HepG2 (cell line): ENCODE results near the gene RPAP3. TPM values are rescaled to one million over a fixed set of nuclear protein-coding genes. Genes with fewer than 3 reads are reported as not detected.

Experiments used
- ATAC-seq: fragments of 200-7000 bp; cut with Tn5 transposase; 3 replicates; pipeline ENCODE4 v1.9.1; 2020; ENCODE audit warnings: mild to moderate bottlenecking, moderate library complexity
- BruUV-seq: library from RNA; stranded (reverse); fragments of 400-500 nt; replicated peaks from 2 replicates; lab custom pipeline; 2021; lab: Mats Ljungman, UMichigan
- CTCF ChIA-PET: fragments of 300-600 bp; formaldehyde crosslinking; extraction: SDS; loops from one replicate; lab custom pipeline; 2021; ENCODE audit warnings: low total read pairs, inconsistent platforms, low intra/inter-chr PET ratio; lab: Yijun Ruan, JAX
- POLR2A ChIA-PET: fragments of 350-600 bp; sonication (Branson Sonifier 250); formaldehyde crosslinking; loops from one replicate; lab custom pipeline; 2020; ENCODE audit warnings: antibody characterized with exemption, inconsistent platforms; lab: Yijun Ruan, JAX
- DNase-seq: peaks from one replicate; pipeline ENCODE4 v3.0.0-alpha.2; 2015; ENCODE audit warnings: low spot score
- FAIRE-seq: peaks from 3 replicates; lab custom pipeline; 2011; peaks lifted over from hg19 to GRCh38; lab: Jason Lieb, UNC
- H2AFZ ChIP-seq: one replicate; pipeline ENCODE4 v1.6.1; 2011; ENCODE audit warnings: low read length, inconsistent platforms
- H3K27ac ChIP-seq: fragments of 300-600 bp; 3 replicates; pipeline ENCODE4 v1.8.0; 2011; ENCODE audit warnings: mixed run types, mild to moderate bottlenecking, mixed read lengths, low read length, inconsistent platforms; ENCODE audit not compliant: insufficient read depth; ENCODE audit errors: extremely low read length
- H3K27me3 ChIP-seq, 2 experiments: fragments of 200-600 bp in 1 of 2; 2 replicates in 1 of 2; 3 replicates in 1 of 2; pipeline versions ENCODE4 v1.6.0 to v1.8.0; 2011; ENCODE audit warnings: low read length in 2 of 2, mild to moderate bottlenecking in 2 of 2, moderate library complexity in 2 of 2, inconsistent platforms in 1 of 2; ENCODE audit not compliant: insufficient read depth in 2 of 2, control insufficient read depth in 1 of 2
- H3K36me3 ChIP-seq, 2 experiments: fragments of 200-600 bp in 1 of 2; replicated peaks in 1 of 2; 2 replicates in 1 of 2; 3 replicates in 1 of 2; pipeline versions ENCODE4 v1.5.1 to v1.8.0; 2011; ENCODE audit warnings: low read length in 2 of 2, inconsistent platforms in 1 of 2; ENCODE audit not compliant: insufficient read depth in 2 of 2, control insufficient read depth in 1 of 2
- H3K4me1 ChIP-seq: 2 replicates; pipeline ENCODE4 v1.5.1; 2012; ENCODE audit warnings: low read length, inconsistent platforms; ENCODE audit not compliant: insufficient read depth
- H3K4me2 ChIP-seq: 2 replicates; pipeline ENCODE4 v1.6.0; 2011; ENCODE audit warnings: low read depth, low read length, inconsistent platforms
- H3K4me3 ChIP-seq, 3 experiments: fragments of 200-600 bp in 1 of 3; sonication (generic), shearing (Covaris generic) in 1 of 3; replicated peaks in 1 of 3; 2 replicates each; pipeline ENCODE4 v1.5.1; 2011 to 2016; ENCODE audit warnings: low read length in 3 of 3, inconsistent platforms in 2 of 3, low read depth in 2 of 3, mild to moderate bottlenecking in 2 of 3, control low read depth in 1 of 3, mixed read lengths in 1 of 3; ENCODE audit not compliant: insufficient read depth in 1 of 3
- H3K79me2 ChIP-seq: one replicate; pipeline ENCODE4 v1.6.1; 2011; ENCODE audit warnings: low read length, inconsistent platforms; ENCODE audit not compliant: insufficient read depth
- H3K9ac ChIP-seq: 2 replicates; pipeline ENCODE4 v1.6.0; 2011; ENCODE audit warnings: mild to moderate bottlenecking, low read depth, low read length, inconsistent platforms; ENCODE audit not compliant: insufficient read depth
- H3K9me3 ChIP-seq: 2 replicates; pipeline ENCODE4 v1.5.1; 2012; ENCODE audit warnings: mild to moderate bottlenecking, low read length
- H4K20me1 ChIP-seq: 2 replicates; pipeline ENCODE4 v1.6.0; 2011; ENCODE audit warnings: inconsistent platforms, mild to moderate bottlenecking, low read length, moderate library complexity; ENCODE audit not compliant: insufficient read depth
- FLYWCH1 ChIP-seq: sonication (generic); formaldehyde crosslinking; IDR thresholded peaks from 2 replicates; pipeline ENCODE4 v1.8.1; 2023; ENCODE audit warnings: mild to moderate bottlenecking, missing genetic modification reagents
- KDM6A ChIP-seq: IDR thresholded peaks from 2 replicates; pipeline ENCODE4 v1.6.1; 2016; ENCODE audit warnings: low read depth
- PAX8 ChIP-seq: sonication (generic); formaldehyde crosslinking; IDR thresholded peaks from 2 replicates; pipeline ENCODE4 v1.8.0; 2022; ENCODE audit warnings: mild to moderate bottlenecking, missing genetic modification reagents, borderline replicate concordance
- SMARCC2 ChIP-seq: fragments of 450-650 bp; IDR thresholded peaks from 2 replicates; pipeline ENCODE4 v1.6.1; 2017; ENCODE audit warnings: antibody characterized with exemption, mild to moderate bottlenecking
- ZNF253 ChIP-seq: sonication (generic); formaldehyde crosslinking; IDR thresholded peaks from 2 replicates; pipeline ENCODE4 v1.8.0; 2022; ENCODE audit warnings: mild to moderate bottlenecking, missing genetic modification reagents, borderline replicate concordance
- ZNF292 ChIP-seq: sonication (generic); formaldehyde crosslinking; IDR thresholded peaks from 2 replicates; pipeline ENCODE4 v1.8.1; 2022; ENCODE audit warnings: mild to moderate bottlenecking, low read depth, missing genetic modification reagents, borderline replicate concordance
- ZNF746 ChIP-seq: sonication (generic); formaldehyde crosslinking; IDR thresholded peaks from 2 replicates; pipeline ENCODE4 v1.8.0; 2022; ENCODE audit warnings: mild to moderate bottlenecking, missing genetic modification reagents
- ZNF768 ChIP-seq: sonication (generic); formaldehyde crosslinking; IDR thresholded peaks from 2 replicates; pipeline ENCODE4 v1.4.0; 2020; ENCODE audit warnings: missing genetic modification reagents
- WGBS: methylation state at CpG from one replicate; pipeline ENCODE4 v1.1.6; 2017; ENCODE audit warnings: low lambda C conversion rate; 5-methylcytosine and 5-hydroxymethylcytosine counted together
- in situ Hi-C: cut with HindIII; loops from 2 replicates; pipeline ENCODE4 v1.10.0; 2017; ENCODE audit warnings: low pct_unique_long_range_greater_than_20kb; ENCODE audit not compliant: extremely low pct_ligation_motif_present
- intact Hi-C: fragments of 100-400 bp; cut with micrococcal nuclease; formaldehyde crosslinking; loops from one replicate; pipeline ENCODE4 v1.10.0; 2022; ENCODE audit not compliant: unreplicated experiment
- polyA plus RNA-seq, 8 experiments: library from polyadenylated mRNA; depleted of rRNA in 3 of 8; stranded (reverse) in 7 of 8; unstranded in 1 of 8; fragments of >200 nt; fragmentation: Illumina TruSeq in 4 of 8; extraction: Trizol in 4 of 8; gene quantifications; 2 replicates each; pipeline versions ENCODE4 v1.2.1 to v1.2.3, GENCODE V29; 2011 to 2016; ENCODE audit warnings: low read depth in 4 of 8, missing spikeins in 1 of 8, mixed read lengths in 1 of 8; ENCODE audit not compliant: insufficient read depth in 1 of 8
- total RNA-seq, 5 experiments: library from RNA; depleted of rRNA; stranded (reverse); fragments of >200 nt; fragmentation: Illumina TruSeq; extraction: Trizol; gene quantifications; 2 replicates each; pipeline ENCODE4 v1.2.3, GENCODE V29; 2016; ENCODE audit warnings: low read depth in 1 of 5
- TF ChIP-seq, protein P1 (sequence below): IDR thresholded peaks from 2 replicates; pipeline ENCODE4 v1.4.0; 2020; ENCODE audit warnings: mild to moderate bottlenecking, missing genetic modification reagents
- TF ChIP-seq, protein P2 (sequence below): sonication (generic); formaldehyde crosslinking; IDR thresholded peaks from 2 replicates; pipeline ENCODE4 v1.5.0; 2020; ENCODE audit warnings: mild to moderate bottlenecking, missing genetic modification reagents
- TF ChIP-seq, protein P3 (sequence below): sonication (generic); formaldehyde crosslinking; IDR thresholded peaks from 2 replicates; pipeline ENCODE4 v1.4.0; 2020; ENCODE audit warnings: mild to moderate bottlenecking, missing genetic modification reagents
- TF ChIP-seq, protein P4 (sequence below): sonication (generic); formaldehyde crosslinking; IDR thresholded peaks from 2 replicates; pipeline ENCODE4 v1.8.1; 2023; ENCODE audit warnings: mild to moderate bottlenecking, moderate library complexity, missing genetic modification reagents

RPAP3 gene
- total and polyA plus RNA-seq, 2 of the 13 experiments (the other 11 are each of a cell fraction or from before 2014, with no cell fraction given) = 8.8 to 32.8 TPM

DNA sequence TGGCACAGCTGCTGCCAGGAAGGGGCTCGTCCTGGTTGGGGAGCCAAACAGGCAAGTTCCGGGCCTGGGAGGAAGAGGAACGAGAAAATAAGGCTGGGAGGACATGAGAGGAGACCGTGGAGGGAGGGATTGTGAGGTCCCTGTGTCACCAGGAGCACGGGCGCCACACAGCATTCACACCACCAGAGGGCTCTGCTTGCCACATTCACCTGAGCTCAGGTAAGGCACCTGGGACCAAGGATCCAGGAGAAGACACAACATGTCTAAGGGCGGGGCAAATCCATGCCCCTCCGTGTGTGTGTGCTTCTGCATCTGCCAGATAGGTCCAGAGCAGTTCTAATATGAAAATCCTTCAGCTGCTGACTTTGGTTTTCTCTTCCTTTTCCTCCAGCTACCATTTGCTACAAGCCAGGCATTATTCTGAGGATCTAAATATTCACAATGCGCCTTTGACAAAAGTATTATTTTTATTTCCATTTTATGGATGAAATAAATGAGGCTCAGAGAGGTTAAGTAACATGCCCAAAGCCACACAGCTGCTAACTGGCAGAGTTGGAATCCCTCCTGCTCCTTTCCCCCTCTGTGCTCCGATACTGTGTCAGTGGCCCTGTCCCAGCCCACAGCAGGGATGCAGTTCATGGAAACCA, 38.3 kb upstream of the RPAP3 start (continued):
- TF ChIP-seq ZNF768 = peak; percentile 79
- TF ChIP-seq, protein P1, sequence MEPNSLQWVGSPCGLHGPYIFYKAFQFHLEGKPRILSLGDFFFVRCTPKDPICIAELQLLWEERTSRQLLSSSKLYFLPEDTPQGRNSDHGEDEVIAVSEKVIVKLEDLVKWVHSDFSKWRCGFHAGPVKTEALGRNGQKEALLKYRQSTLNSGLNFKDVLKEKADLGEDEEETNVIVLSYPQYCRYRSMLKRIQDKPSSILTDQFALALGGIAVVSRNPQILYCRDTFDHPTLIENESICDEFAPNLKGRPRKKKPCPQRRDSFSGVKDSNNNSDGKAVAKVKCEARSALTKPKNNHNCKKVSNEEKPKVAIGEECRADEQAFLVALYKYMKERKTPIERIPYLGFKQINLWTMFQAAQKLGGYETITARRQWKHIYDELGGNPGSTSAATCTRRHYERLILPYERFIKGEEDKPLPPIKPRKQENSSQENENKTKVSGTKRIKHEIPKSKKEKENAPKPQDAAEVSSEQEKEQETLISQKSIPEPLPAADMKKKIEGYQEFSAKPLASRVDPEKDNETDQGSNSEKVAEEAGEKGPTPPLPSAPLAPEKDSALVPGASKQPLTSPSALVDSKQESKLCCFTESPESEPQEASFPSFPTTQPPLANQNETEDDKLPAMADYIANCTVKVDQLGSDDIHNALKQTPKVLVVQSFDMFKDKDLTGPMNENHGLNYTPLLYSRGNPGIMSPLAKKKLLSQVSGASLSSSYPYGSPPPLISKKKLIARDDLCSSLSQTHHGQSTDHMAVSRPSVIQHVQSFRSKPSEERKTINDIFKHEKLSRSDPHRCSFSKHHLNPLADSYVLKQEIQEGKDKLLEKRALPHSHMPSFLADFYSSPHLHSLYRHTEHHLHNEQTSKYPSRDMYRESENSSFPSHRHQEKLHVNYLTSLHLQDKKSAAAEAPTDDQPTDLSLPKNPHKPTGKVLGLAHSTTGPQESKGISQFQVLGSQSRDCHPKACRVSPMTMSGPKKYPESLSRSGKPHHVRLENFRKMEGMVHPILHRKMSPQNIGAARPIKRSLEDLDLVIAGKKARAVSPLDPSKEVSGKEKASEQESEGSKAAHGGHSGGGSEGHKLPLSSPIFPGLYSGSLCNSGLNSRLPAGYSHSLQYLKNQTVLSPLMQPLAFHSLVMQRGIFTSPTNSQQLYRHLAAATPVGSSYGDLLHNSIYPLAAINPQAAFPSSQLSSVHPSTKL = no peak
- TF ChIP-seq, all 625 proteins: peak for 9

DNA sequence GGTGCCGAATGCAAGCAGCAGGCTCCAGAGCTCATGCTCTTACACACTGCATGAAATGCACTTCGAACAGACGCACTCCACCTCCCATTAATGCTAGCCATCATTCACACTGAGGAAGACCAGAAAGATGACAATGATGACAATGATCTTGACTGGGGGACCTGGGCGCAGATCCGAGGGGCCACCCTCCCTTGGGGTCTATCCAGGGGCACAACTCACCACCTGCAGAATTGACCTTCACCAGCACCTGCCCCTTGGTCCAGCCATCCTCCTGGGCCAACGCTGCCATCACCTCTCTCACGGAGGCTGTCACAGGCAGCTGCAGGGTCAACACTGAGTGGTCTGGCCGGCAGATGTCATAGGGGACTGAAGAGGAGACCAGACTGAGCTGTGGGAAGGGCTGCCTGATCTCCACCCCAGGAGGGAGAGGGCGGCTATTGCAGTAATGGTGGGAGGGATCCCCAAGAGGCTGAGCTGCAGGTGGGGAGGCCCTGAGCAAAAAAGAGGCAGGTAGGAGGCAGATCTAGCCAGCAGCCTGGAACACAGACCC, 37.6 kb upstream of the RPAP3 start:
- H3K9ac ChIP-seq = no peak overlapping the region
- TF ChIP-seq ZNF292 (CRISPR knock-in tag) (no peak), KDM6A (CRISPR knock-in tag) (no peak), ZNF746 (no peak), SMARCC2 (no peak), ZNF253 (CRISPR knock-in tag) (no peak), PAX8 (CRISPR knock-in tag) (no peak), FLYWCH1 (no peak)
- TF ChIP-seq, protein P2, sequence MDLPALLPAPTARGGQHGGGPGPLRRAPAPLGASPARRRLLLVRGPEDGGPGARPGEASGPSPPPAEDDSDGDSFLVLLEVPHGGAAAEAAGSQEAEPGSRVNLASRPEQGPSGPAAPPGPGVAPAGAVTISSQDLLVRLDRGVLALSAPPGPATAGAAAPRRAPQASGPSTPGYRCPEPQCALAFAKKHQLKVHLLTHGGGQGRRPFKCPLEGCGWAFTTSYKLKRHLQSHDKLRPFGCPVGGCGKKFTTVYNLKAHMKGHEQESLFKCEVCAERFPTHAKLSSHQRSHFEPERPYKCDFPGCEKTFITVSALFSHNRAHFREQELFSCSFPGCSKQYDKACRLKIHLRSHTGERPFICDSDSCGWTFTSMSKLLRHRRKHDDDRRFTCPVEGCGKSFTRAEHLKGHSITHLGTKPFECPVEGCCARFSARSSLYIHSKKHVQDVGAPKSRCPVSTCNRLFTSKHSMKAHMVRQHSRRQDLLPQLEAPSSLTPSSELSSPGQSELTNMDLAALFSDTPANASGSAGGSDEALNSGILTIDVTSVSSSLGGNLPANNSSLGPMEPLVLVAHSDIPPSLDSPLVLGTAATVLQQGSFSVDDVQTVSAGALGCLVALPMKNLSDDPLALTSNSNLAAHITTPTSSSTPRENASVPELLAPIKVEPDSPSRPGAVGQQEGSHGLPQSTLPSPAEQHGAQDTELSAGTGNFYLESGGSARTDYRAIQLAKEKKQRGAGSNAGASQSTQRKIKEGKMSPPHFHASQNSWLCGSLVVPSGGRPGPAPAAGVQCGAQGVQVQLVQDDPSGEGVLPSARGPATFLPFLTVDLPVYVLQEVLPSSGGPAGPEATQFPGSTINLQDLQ (CRISPR knock-in tag) = no peak
- TF ChIP-seq, protein P3, sequence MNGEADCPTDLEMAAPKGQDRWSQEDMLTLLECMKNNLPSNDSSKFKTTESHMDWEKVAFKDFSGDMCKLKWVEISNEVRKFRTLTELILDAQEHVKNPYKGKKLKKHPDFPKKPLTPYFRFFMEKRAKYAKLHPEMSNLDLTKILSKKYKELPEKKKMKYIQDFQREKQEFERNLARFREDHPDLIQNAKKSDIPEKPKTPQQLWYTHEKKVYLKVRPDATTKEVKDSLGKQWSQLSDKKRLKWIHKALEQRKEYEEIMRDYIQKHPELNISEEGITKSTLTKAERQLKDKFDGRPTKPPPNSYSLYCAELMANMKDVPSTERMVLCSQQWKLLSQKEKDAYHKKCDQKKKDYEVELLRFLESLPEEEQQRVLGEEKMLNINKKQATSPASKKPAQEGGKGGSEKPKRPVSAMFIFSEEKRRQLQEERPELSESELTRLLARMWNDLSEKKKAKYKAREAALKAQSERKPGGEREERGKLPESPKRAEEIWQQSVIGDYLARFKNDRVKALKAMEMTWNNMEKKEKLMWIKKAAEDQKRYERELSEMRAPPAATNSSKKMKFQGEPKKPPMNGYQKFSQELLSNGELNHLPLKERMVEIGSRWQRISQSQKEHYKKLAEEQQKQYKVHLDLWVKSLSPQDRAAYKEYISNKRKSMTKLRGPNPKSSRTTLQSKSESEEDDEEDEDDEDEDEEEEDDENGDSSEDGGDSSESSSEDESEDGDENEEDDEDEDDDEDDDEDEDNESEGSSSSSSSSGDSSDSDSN (CRISPR knock-in tag) = no peak
- TF ChIP-seq, protein P4, sequence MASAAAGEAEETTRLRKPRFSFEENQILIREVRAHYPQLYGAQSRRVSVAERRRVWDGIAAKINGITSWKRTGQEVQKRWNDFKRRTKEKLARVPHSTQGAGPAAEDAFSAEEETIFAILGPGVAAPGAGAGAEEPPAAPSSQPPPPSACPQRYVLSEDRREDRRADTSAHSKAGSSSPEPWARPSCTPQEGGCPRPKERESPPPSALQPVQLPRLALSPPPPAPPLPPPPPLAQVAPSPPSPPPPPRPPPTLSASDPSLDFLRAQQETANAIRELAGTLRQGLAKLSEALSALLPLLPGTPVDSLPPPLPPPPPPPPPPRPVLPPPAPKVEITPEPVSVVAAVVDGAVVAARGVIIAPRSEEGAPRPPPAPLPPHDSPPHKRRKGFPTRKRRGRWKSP (CRISPR knock-in tag) = no peak

More for the DNA sequence above, 37.6 kb upstream of the RPAP3 start:
- POLR2A ChIA-PET = no interaction called here
- H3K4me3 ChIP-seq = no peak overlapping the region
- no peak overlapping the region for H3K4me2 ChIP-seq
- no peak for DNase-seq
- no peaks in the 10 kb centered on the region for H3K9me3 ChIP-seq
- ATAC-seq = no peak
- no peak overlapping the region for H3K27ac ChIP-seq
- H2AFZ ChIP-seq = no peak overlapping the region
- intact Hi-C loops = no loop called here
- no peak for FAIRE-seq
- no peaks in the 10 kb centered on the region for H3K36me3 ChIP-seq
- peaks cover 15 to 57% of the 10 kb centered on the region in 2 experiments for H3K27me3 ChIP-seq
- 47% methylated on average over 3 of the region's 9 CpGs for WGBS
- no peaks in the 10 kb centered on the region for H3K79me2 ChIP-seq
- no TSS peak for BruUV-seq
- CTCF ChIA-PET = interaction anchor here (2.0 to 3.8 kb wide), 5 partner anchors 16 to 95 kb away, joined by 14 to 37 read pairs (median 16); partner anchors contain the start of gene RAPGEF3
- H3K4me1 ChIP-seq = peaks cover 20% of the 10 kb centered on the region
- no peaks in the 10 kb centered on the region for H4K20me1 ChIP-seq
- in situ Hi-C loops = loop anchor here (5.0 kb wide), 1 partner anchor 34 kb away; no protein-coding TSS in a partner anchor
